Caco-2 (cell line): Measurements from ENCODE around the gene SH3TC1. TPM values are rescaled to one million over a fixed set of nuclear protein-coding genes. Genes with fewer than 3 reads are reported as not detected.

ENCODE experiments used
- BruUV-seq: library from RNA; stranded (reverse); fragments of 400-500 nt; replicated peaks from 2 replicates; lab custom pipeline; 2021; lab: Mats Ljungman, UMichigan
- CTCF ChIA-PET: fragments of 300-600 bp; sonication (Branson Sonifier 250); formaldehyde crosslinking; loops from one replicate; lab custom pipeline; 2022; ENCODE audit warnings: antibody characterized with exemption; lab: Charles Lee
- POLR2A ChIA-PET: fragments of 300-600 bp; sonication (Branson Sonifier 250); formaldehyde crosslinking; loops from one replicate; lab custom pipeline; 2022; ENCODE audit warnings: antibody characterized with exemption; lab: Charles Lee
- DNase-seq, 2 experiments: peaks; one replicate each; pipeline versions ENCODE4 v3.0.0 to v3.0.0-alpha.2; 2020 to 2022
- H3K27me3 ChIP-seq: replicated peaks from 2 replicates; pipeline ENCODE4 v1.6.0; 2011; ENCODE audit warnings: low read length; ENCODE audit not compliant: control insufficient read depth, insufficient read depth
- H3K36me3 ChIP-seq: 2 replicates; pipeline ENCODE4 v1.5.1; 2011; ENCODE audit warnings: low read length; ENCODE audit not compliant: control insufficient read depth, insufficient read depth
- H3K4me1 ChIP-seq: fragments of 250-450 bp; sonication (Bioruptor Pico); 2 replicates; pipeline ENCODE4 v1.5.1; 2020; ENCODE audit warnings: mild to moderate bottlenecking
- H3K4me3 ChIP-seq: 2 replicates; pipeline ENCODE4 v1.5.1; 2011; ENCODE audit warnings: low read depth, mild to moderate bottlenecking, control low read depth, low read length
- H3K9me3 ChIP-seq: fragments of 250-450 bp; sonication (Bioruptor Pico); 2 replicates; pipeline ENCODE4 v1.5.1; 2020; ENCODE audit warnings: mild to moderate bottlenecking, moderate library complexity
- H3K27ac Mint-ChIP-seq: one replicate; pipeline ENCODE4 v1.8.0; 2022; ENCODE audit warnings: mixed read lengths; ENCODE audit not compliant: unreplicated experiment
- H3K27me3 Mint-ChIP-seq: one replicate; pipeline ENCODE4 v1.8.0; 2022; ENCODE audit warnings: mixed read lengths; ENCODE audit not compliant: insufficient read depth, unreplicated experiment
- H3K36me3 Mint-ChIP-seq: one replicate; pipeline ENCODE4 v1.8.0; 2022; ENCODE audit warnings: mild to moderate bottlenecking, mixed read lengths; ENCODE audit not compliant: insufficient read depth, unreplicated experiment
- H3K4me1 Mint-ChIP-seq: one replicate; pipeline ENCODE4 v1.8.0; 2022; ENCODE audit warnings: low read depth, mixed read lengths; ENCODE audit not compliant: unreplicated experiment
- H3K4me3 Mint-ChIP-seq: one replicate; pipeline ENCODE4 v1.8.0; 2022; ENCODE audit warnings: mild to moderate bottlenecking, moderate library complexity, mixed read lengths; ENCODE audit not compliant: unreplicated experiment
- H3K9me3 Mint-ChIP-seq: one replicate; pipeline ENCODE4 v1.8.0; 2022; ENCODE audit warnings: mixed read lengths; ENCODE audit not compliant: unreplicated experiment
- CTCF ChIP-seq, 2 experiments: fragments of 200-600 bp in 1 of 2; IDR thresholded peaks; 1 replicate in 1 of 2; 2 replicates in 1 of 2; pipeline versions ENCODE4 v1.5.1 to v1.8.0; 2011 to 2022; ENCODE audit warnings: antibody characterized with exemption in 1 of 2, control low read depth in 1 of 2, inconsistent platforms in 1 of 2, low read depth in 1 of 2, low read length in 1 of 2, mild to moderate bottlenecking in 1 of 2, moderate library complexity in 1 of 2; ENCODE audit not compliant: insufficient read depth in 1 of 2, severe bottlenecking in 1 of 2, unreplicated experiment in 1 of 2
- intact Hi-C: fragments of 100-400 bp; cut with micrococcal nuclease; formaldehyde crosslinking; loops from one replicate; pipeline ENCODE4 v1.10.0; 2022; ENCODE audit not compliant: unreplicated experiment
- total RNA-seq: library from RNA; stranded (reverse); gene quantifications from 2 replicates; pipeline ENCODE4 v1.2.3, GENCODE V29; 2022

SH3TC1 gene
- total RNA-seq, 1 experiment from 2014 or later, result 18.6 TPM

GRCh38 chr4:8283161-8283560 is 84.1 kb downstream of the SH3TC1 start:
- ChIA-PET CTCF (no interaction called here), POLR2A (no interaction called here)
- no peak overlapping the region for H3K4me3 Mint-ChIP-seq
- Histone ChIP-seq H3K36me3 (no peaks in the 10 kb centered on the region), H3K9me3 (no peaks in the 10 kb centered on the region), H3K4me1 (no peaks in the 10 kb centered on the region), H3K27me3 (no peaks in the 10 kb centered on the region), H3K4me3 (no peak overlapping the region)
- DNase-seq, result no peak
- H3K4me1 Mint-ChIP-seq, result no peaks in the 10 kb centered on the region
- TF ChIP-seq CTCF (IDR thresholded peaks at IDR 0.05; ENCODE audit: insufficient read depth in 1 of 2, low read depth in 1 of 2, low read length in 1 of 2, severe bottlenecking in 1 of 2, unreplicated experiment in 1 of 2), result no peak
- no peak overlapping the region for H3K27ac Mint-ChIP-seq
- no TSS peak for BruUV-seq
- no peaks in the 10 kb centered on the region for H3K36me3 Mint-ChIP-seq
- no peaks in the 10 kb centered on the region for H3K9me3 Mint-ChIP-seq
- peaks cover 3% of the 10 kb centered on the region for H3K27me3 Mint-ChIP-seq
- intact Hi-C loops, result no loop called here

- Mint-ChIP-seq H3K4me3 (no peak overlapping the region), H3K36me3 (no peaks in the 10 kb centered on the region), H3K9me3 (no peaks in the 10 kb centered on the region), H3K27ac (no peak overlapping the region), H3K27me3 (peaks cover 3% of the 10 kb centered on the region), H3K4me1 (no peaks in the 10 kb centered on the region)
- no peaks in the 10 kb centered on the region for H3K4me1 ChIP-seq
- BruUV-seq, result no TSS peak
- no peaks in the 10 kb centered on the region for H3K27me3 ChIP-seq
- DNase-seq, result no peak
- no peak for TF ChIP-seq CTCF (IDR thresholded peaks at IDR 0.05; ENCODE audit: insufficient read depth in 1 of 2, low read depth in 1 of 2, low read length in 1 of 2, severe bottlenecking in 1 of 2, unreplicated experiment in 1 of 2)
- ChIA-PET CTCF (no interaction called here), POLR2A (no interaction called here)
- H3K4me3 ChIP-seq, result no peak overlapping the region
- H3K9me3 ChIP-seq, result no peaks in the 10 kb centered on the region
- H3K36me3 ChIP-seq, result no peaks in the 10 kb centered on the region
- intact Hi-C loops, result no loop called here
Observed at GRCh38 chr4:8283631-8284121, 84.6 kb downstream of the SH3TC1 start.

GRCh38 chr4:8284391-8284790 is 85.3 kb downstream of the SH3TC1 start:
- no peak for TF ChIP-seq CTCF (IDR thresholded peaks at IDR 0.05; ENCODE audit: insufficient read depth in 1 of 2, low read depth in 1 of 2, low read length in 1 of 2, severe bottlenecking in 1 of 2, unreplicated experiment in 1 of 2)
- no peak for DNase-seq
- H3K27ac Mint-ChIP-seq, result no peak overlapping the region
- H3K4me1 Mint-ChIP-seq, result no peaks in the 10 kb centered on the region
- H3K36me3 Mint-ChIP-seq, result no peaks in the 10 kb centered on the region
- H3K27me3 ChIP-seq, result no peaks in the 10 kb centered on the region
- no peaks in the 10 kb centered on the region for H3K4me1 ChIP-seq
- H3K9me3 Mint-ChIP-seq, result no peaks in the 10 kb centered on the region
- H3K36me3 ChIP-seq, result no peaks in the 10 kb centered on the region
- BruUV-seq, result no TSS peak
- POLR2A ChIA-PET, result no interaction called here
- H3K4me3 Mint-ChIP-seq, result no peak overlapping the region
- H3K4me3 ChIP-seq, result no peak overlapping the region
- H3K9me3 ChIP-seq, result no peaks in the 10 kb centered on the region
- CTCF ChIA-PET, result no interaction called here
- H3K27me3 Mint-ChIP-seq, result peaks cover 3% of the 10 kb centered on the region
- intact Hi-C loops, result no loop called here
